GM19324 (cell line): ENCODE results near the gene DENND6A.

Experiments
- ATAC-seq: cut with Tn5 transposase; IDR thresholded peaks from one replicate; pipeline ENCODE4 v1.9.1; 2021; ENCODE audit warnings: mild to moderate bottlenecking, moderate library complexity; ENCODE audit not compliant: unreplicated experiment, low FRiP score

The DENND6A gene

GRCh38 chr3:57696801-57697321, 4.0 kb upstream of the DENND6A start:
- no peak for ATAC-seq

- ATAC-seq, result no peak
These were observed 1.3 kb upstream of the DENND6A start for GRCh38 chr3:57694146-57694545.

- ATAC-seq, result peak; percentile 1
These were observed 813 bp downstream of the DENND6A start for GRCh38 chr3:57692133-57692395.

GRCh38 chr3:57691411-57692132, 1.3 kb downstream of the DENND6A start:
- ATAC-seq, result no peak

- no peak for ATAC-seq
These were observed 3.4 kb downstream of the DENND6A start for GRCh38 chr3:57689367-57690053.

- ATAC-seq, result no peak
These were observed 4.6 kb downstream of the DENND6A start for GRCh38 chr3:57688291-57688690.

GRCh38 chr3:57683286-57683685, 9.6 kb downstream of the DENND6A start:
- ATAC-seq, result no peak

GRCh38 chr3:57682284-57682683, 10.6 kb downstream of the DENND6A start:
- ATAC-seq, result no peak

GRCh38 chr3:57681691-57682090, 11.2 kb downstream of the DENND6A start:
- ATAC-seq, result no peak

- ATAC-seq, result no peak
These were observed 12.8 kb downstream of the DENND6A start for GRCh38 chr3:57680046-57680445.

- no peak for ATAC-seq
These were observed 17.3 kb downstream of the DENND6A start for GRCh38 chr3:57675530-57675929.

- ATAC-seq, result no peak
These were observed 19.7 kb downstream of the DENND6A start for GRCh38 chr3:57673156-57673555.

- ATAC-seq, result no peak
These were observed 22.3 kb downstream of the DENND6A start for GRCh38 chr3:57670543-57670942.

GRCh38 chr3:57661404-57661803, 31.5 kb downstream of the DENND6A start:
- no peak for ATAC-seq

GRCh38 chr3:57659806-57660439, 33.0 kb downstream of the DENND6A start:
- ATAC-seq, result no peak

- no peak for ATAC-seq
These were observed 33.7 kb downstream of the DENND6A start for GRCh38 chr3:57659004-57659673.

- ATAC-seq, result no peak
These were observed 34.3 kb downstream of the DENND6A start for GRCh38 chr3:57658536-57658935.

- ATAC-seq, result no peak
These were observed 37.1 kb downstream of the DENND6A start for GRCh38 chr3:57655727-57656126.

GRCh38 chr3:57654267-57654666, 38.6 kb downstream of the DENND6A start:
- ATAC-seq, result no peak

GRCh38 chr3:57652203-57652602, 40.7 kb downstream of the DENND6A start:
- ATAC-seq, result no peak

- ATAC-seq, result no peak
These were observed 45.5 kb downstream of the DENND6A start for GRCh38 chr3:57647292-57647940.
